H1 (cell line): ENCODE data around the gene ADD1. TPM values are rescaled to one million over a fixed set of nuclear protein-coding genes. Genes with fewer than 3 reads are reported as not detected.

ENCODE experiments used
- CTCF ChIA-PET: fragments of 300-600 bp; sonication (Branson Sonifier 250); formaldehyde crosslinking; loops from one replicate; lab custom pipeline; 2021; ENCODE audit not compliant: partially characterized antibody; lab: Charles Lee
- POLR2A ChIA-PET: fragments of 300-600 bp; sonication (Branson Sonifier 250); formaldehyde crosslinking; loops from one replicate; lab custom pipeline; 2021; ENCODE audit warnings: inconsistent platforms; ENCODE audit not compliant: partially characterized antibody; lab: Charles Lee
- DNase-seq, 2 experiments: peaks; one replicate each; pipeline versions ENCODE4 v3.0.0 to v3.0.0-alpha.2; 2010 to 2022; ENCODE audit warnings: low spot score in 2 of 2, low read depth in 1 of 2, mixed read lengths in 1 of 2
- FAIRE-seq: peaks from 2 replicates; lab custom pipeline; 2011; peaks lifted over from hg19 to GRCh38; lab: Jason Lieb, UNC
- H2AFZ ChIP-seq: 2 replicates; pipeline ENCODE4 v1.8.1; 2012; ENCODE audit warnings: low read length, inconsistent platforms
- H2AK5ac ChIP-seq: 2 replicates; pipeline ENCODE4 v1.6.1; 2013; ENCODE audit warnings: low read depth, low read length
- H2BK120ac ChIP-seq: replicated peaks from 2 replicates; pipeline ENCODE3; 2013; ENCODE audit warnings: low read depth, low read length, inconsistent platforms
- H2BK12ac ChIP-seq: 2 replicates; pipeline ENCODE4 v1.6.1; 2013; ENCODE audit warnings: low read depth, low read length
- H2BK15ac ChIP-seq: 2 replicates; pipeline ENCODE4 v1.6.1; 2013; ENCODE audit warnings: low read length
- H2BK20ac ChIP-seq: 2 replicates; pipeline ENCODE4 v1.6.1; 2013; ENCODE audit warnings: low read length
- H2BK5ac ChIP-seq: 2 replicates; pipeline ENCODE4 v1.6.1; 2013; ENCODE audit warnings: low read depth, low read length
- H3K14ac ChIP-seq: 2 replicates; pipeline ENCODE4 v1.6.1; 2013; ENCODE audit warnings: inconsistent platforms; ENCODE audit not compliant: insufficient read length
- H3K18ac ChIP-seq: 2 replicates; pipeline ENCODE4 v1.6.1; 2013; ENCODE audit warnings: low read length; ENCODE audit errors: extremely low read depth
- H3K23ac ChIP-seq: 2 replicates; pipeline ENCODE4 v1.6.1; 2013; ENCODE audit warnings: inconsistent platforms; ENCODE audit not compliant: insufficient read length
- H3K23me2 ChIP-seq: 2 replicates; pipeline ENCODE4 v1.6.1; 2013; ENCODE audit warnings: low read depth, low read length
- H3K27ac ChIP-seq: 2 replicates; pipeline ENCODE4 v1.6.1; 2011; ENCODE audit warnings: low read depth, low read length, inconsistent platforms
- H3K27me3 ChIP-seq, 4 experiments: replicated peaks in 1 of 4; 1 replicate in 1 of 4; 2 replicates in 3 of 4; pipeline versions ENCODE4 v1.6.1 to v1.8.1; 2011 to 2013; ENCODE audit warnings: low read length in 3 of 4, mild to moderate bottlenecking in 3 of 4, inconsistent platforms in 2 of 4, mixed read lengths in 2 of 4, moderate library complexity in 1 of 4; ENCODE audit not compliant: control insufficient read depth in 3 of 4, insufficient read depth in 3 of 4; ENCODE audit errors: extremely low read depth in 1 of 4
- H3K36me3 ChIP-seq, 4 experiments: 2 replicates each; pipeline versions ENCODE4 v1.6.1 to v1.8.1; 2011 to 2013; ENCODE audit warnings: mild to moderate bottlenecking in 4 of 4, low read length in 3 of 4, moderate library complexity in 2 of 4, control low read depth in 1 of 4, inconsistent platforms in 1 of 4; ENCODE audit not compliant: insufficient read depth in 4 of 4, control insufficient read depth in 2 of 4
- H3K4ac ChIP-seq: replicated peaks from 2 replicates; pipeline ENCODE3; 2013; ENCODE audit warnings: low read length, low read depth, mixed read lengths, inconsistent platforms; ENCODE audit not compliant: insufficient read length
- H3K4me1 ChIP-seq, 4 experiments: replicated peaks in 1 of 4; 1 replicate in 1 of 4; 2 replicates in 3 of 4; pipeline versions ENCODE4 v1.6.1 to v1.8.1; 2011 to 2013; ENCODE audit warnings: low read length in 3 of 4, inconsistent platforms in 2 of 4, mixed read lengths in 1 of 4; ENCODE audit not compliant: insufficient read depth in 4 of 4, control insufficient read depth in 3 of 4
- H3K4me2 ChIP-seq, 2 experiments: 2 replicates each; pipeline versions ENCODE4 v1.6.1 to v1.8.1; 2011 to 2013; ENCODE audit warnings: low read depth in 2 of 2, low read length in 2 of 2, control low read depth in 1 of 2, inconsistent platforms in 1 of 2, mild to moderate bottlenecking in 1 of 2; ENCODE audit not compliant: insufficient read depth in 1 of 2
- H3K4me3 ChIP-seq, 4 experiments: fragments of 200-600, 300-600 bp in 1 of 4; sonication (generic), shearing (Covaris generic), sonication (Bioruptor Twin) in 1 of 4; 2 replicates each; pipeline versions ENCODE4 v1.5.1 to v1.8.1; 2011 to 2016; ENCODE audit warnings: low read length in 4 of 4, low read depth in 3 of 4, control low read depth in 2 of 4, inconsistent platforms in 2 of 4, mild to moderate bottlenecking in 2 of 4, mixed read lengths in 1 of 4, moderate library complexity in 1 of 4; ENCODE audit not compliant: insufficient read depth in 2 of 4; ENCODE audit errors: extremely low read depth in 1 of 4
- H3K56ac ChIP-seq: replicated peaks from 2 replicates; pipeline ENCODE3; 2013; ENCODE audit warnings: low read depth, mild to moderate bottlenecking, mixed read lengths, low read length, inconsistent platforms; ENCODE audit not compliant: insufficient read length
- H3K79me1 ChIP-seq: 2 replicates; pipeline ENCODE4 v1.6.1; 2013; ENCODE audit warnings: low read depth, low read length, control low read depth
- H3K79me2 ChIP-seq, 2 experiments: 2 replicates each; pipeline versions ENCODE4 v1.6.1 to v1.8.1; 2012 to 2013; ENCODE audit warnings: low read length in 2 of 2, mild to moderate bottlenecking in 2 of 2, inconsistent platforms in 1 of 2; ENCODE audit not compliant: insufficient read depth in 2 of 2, control insufficient read depth in 1 of 2
- H3K9ac ChIP-seq, 4 experiments: replicated peaks in 1 of 4; 1 replicate in 1 of 4; 2 replicates in 3 of 4; pipeline versions ENCODE4 v1.6.1 to v1.8.1; 2011 to 2013; ENCODE audit warnings: low read depth in 3 of 4, low read length in 3 of 4, control low read depth in 2 of 4, mild to moderate bottlenecking in 2 of 4, moderate library complexity in 2 of 4, inconsistent platforms in 1 of 4; ENCODE audit errors: extremely low read depth in 1 of 4
- H3K9me3 ChIP-seq, 2 experiments: 2 replicates each; pipeline versions ENCODE4 v1.6.1 to v1.8.1; 2012 to 2013; ENCODE audit warnings: mild to moderate bottlenecking in 2 of 2, moderate library complexity in 2 of 2, control low read depth in 1 of 2, inconsistent platforms in 1 of 2, low read depth in 1 of 2, low read length in 1 of 2, mixed read lengths in 1 of 2; ENCODE audit not compliant: insufficient read depth in 2 of 2
- H4K20me1 ChIP-seq, 2 experiments: replicated peaks in 1 of 2; 2 replicates each; pipeline versions ENCODE3 to v1.8.1; 2011 to 2013; ENCODE audit warnings: inconsistent platforms in 2 of 2, low read length in 2 of 2, mild to moderate bottlenecking in 1 of 2; ENCODE audit not compliant: insufficient read depth in 2 of 2, control insufficient read depth in 1 of 2
- H4K5ac ChIP-seq: 2 replicates; pipeline ENCODE4 v1.6.1; 2013; ENCODE audit warnings: low read length, low read depth, mixed read lengths, inconsistent platforms; ENCODE audit not compliant: insufficient read length
- H4K8ac ChIP-seq: 2 replicates; pipeline ENCODE4 v1.8.0; 2013; ENCODE audit warnings: mild to moderate bottlenecking, moderate library complexity, low read length, inconsistent platforms; ENCODE audit not compliant: insufficient read depth; ENCODE audit errors: extremely low read depth
- H4K91ac ChIP-seq: replicated peaks from 2 replicates; pipeline ENCODE3; 2013; ENCODE audit warnings: low read length, mixed read lengths, inconsistent platforms; ENCODE audit not compliant: insufficient read length
- ASH2L ChIP-seq: fragments of 200-600, 300-600 bp; sonication (generic); IDR thresholded peaks from one replicate; pipeline ENCODE4 v1.7.1; 2017; ENCODE audit warnings: low read length
- ATF3 ChIP-seq: IDR thresholded peaks from 2 replicates; pipeline ENCODE4 v1.6.1; 2011; ENCODE audit warnings: low read depth, mild to moderate bottlenecking, low read length; ENCODE audit not compliant: insufficient read depth
- BCL11A ChIP-seq, 2 experiments: IDR thresholded peaks; one replicate each; pipeline ENCODE4 v1.6.1; 2011; ENCODE audit warnings: low read depth in 2 of 2, low read length in 2 of 2, mild to moderate bottlenecking in 2 of 2
- JUN ChIP-seq: IDR thresholded peaks from 2 replicates; pipeline ENCODE4 v1.6.1; 2011; ENCODE audit warnings: low read depth, mild to moderate bottlenecking, improper control_type of control experiment, low read length
- KDM1A ChIP-seq: fragments of 200-600, 300-600 bp; sonication (generic); IDR thresholded peaks from 2 replicates; pipeline ENCODE4 v1.7.1; 2016; ENCODE audit warnings: mild to moderate bottlenecking, low read length, borderline replicate concordance
- RFX5 ChIP-seq: IDR thresholded peaks from 2 replicates; pipeline ENCODE4 v1.6.1; 2011; ENCODE audit warnings: low read depth, low read length, improper control_type of control experiment, borderline replicate concordance
- TEAD4 ChIP-seq: IDR thresholded peaks from 2 replicates; pipeline ENCODE4 v1.6.1; 2012; ENCODE audit warnings: low read depth, low read length, inconsistent platforms, mixed read lengths
- WGBS, 2 experiments: shearing (Covaris generic) in 1 of 2; methylation state at CpG; one replicate each; pipeline versions ENCODE4 v1.1.6 to v1.1.7; 2013 to 2015; ENCODE audit warnings: low lambda C conversion rate in 2 of 2, mixed read lengths in 2 of 2, inconsistent platforms in 1 of 2, low coverage in 1 of 2, missing lambda C conversion rate in 1 of 2; ENCODE audit not compliant: insufficient replicate concordance in 2 of 2, insufficient coverage in 1 of 2, insufficient read length in 1 of 2; ENCODE audit errors: extremely low coverage in 1 of 2, missing lambda C conversion rate in 1 of 2; 5-methylcytosine and 5-hydroxymethylcytosine counted together
- polyA plus RNA-seq, 7 experiments: library from polyadenylated mRNA; depleted of rRNA in 3 of 7; stranded (reverse) in 5 of 7; unstranded in 2 of 7; fragments of >200 nt in 5 of 7; fragments of 200-250 nt in 2 of 7; gene quantifications; 1 replicate in 5 of 7; 2 replicates in 1 of 7; 4 replicates in 1 of 7; pipeline versions ENCODE4 v1.2.1 to v1.2.3, GENCODE V29; 2011 to 2013; ENCODE audit warnings: missing spikeins in 2 of 7, mixed read lengths in 2 of 7
- total RNA-seq: library from RNA; stranded (reverse); fragmentation: NEBNext Ultra II Directional; extraction: Animal tissue kit (Norgen Biotek cat#: 25700); gene quantifications from 2 replicates; pipeline ENCODE4 v1.2.1, GENCODE V29; 2021

ADD1 gene
- total and polyA plus RNA-seq, 2 of the 8 experiments (the other 6 are each of a cell fraction or from before 2014, with no cell fraction given), result 113 to 143 TPM

GRCh38 chr4:2827874-2828751, 15.5 kb upstream of the ADD1 start:
- H4K20me1 ChIP-seq, result peaks cover 0 to 22% of the 10 kb centered on the region in 2 experiments
- no peaks in the 10 kb centered on the region for H3K23me2 ChIP-seq
- H2AK5ac ChIP-seq, result no peak overlapping the region
- H3K79me1 ChIP-seq, result no peaks in the 10 kb centered on the region
- no peak for TF ChIP-seq TEAD4
- TF ChIP-seq ATF3, result no peak
- TF ChIP-seq KDM1A, result no peak
- no peak for TF ChIP-seq JUN
- TF ChIP-seq BCL11A (IDR thresholded peaks at IDR 0.05; ENCODE audit: low read depth in 2 of 2, low read length in 2 of 2), result no peak
- TF ChIP-seq RFX5, result no peak
- no peak for TF ChIP-seq ASH2L
- no peak overlapping the region for H3K27ac ChIP-seq
- peak overlapping the region; percentile 18; the same call in 1 of the 2 replicates for H2BK5ac ChIP-seq
- ChIA-PET POLR2A (interaction anchor here (0.9 to 1.1 kb wide), 2 partner anchors 10 to 12 kb away, joined by 3 to 4 read pairs; no protein-coding TSS in a partner anchor), CTCF (interaction anchor here (1.3 kb wide), 1 partner anchor 17 kb away, joined by 3 read pairs; no protein-coding TSS in a partner anchor)
- H3K4me3 ChIP-seq, result no peak overlapping the region
- no peak overlapping the region for H3K14ac ChIP-seq
- H3K79me2 ChIP-seq, result no peaks in the 10 kb centered on the region
- H3K23ac ChIP-seq, result no peak overlapping the region
- no peak overlapping the region for H3K4ac ChIP-seq
- 87% methylated on average over 22 of the region's 24 CpGs; no CpG with 5 or more reads in 1 of the 2 experiments for WGBS, 2 experiments
- no peak overlapping the region for H2BK15ac ChIP-seq
- peaks cover 0 to 51% (median 40%) of the 10 kb centered on the region in 4 experiments for H3K36me3 ChIP-seq
- no peak overlapping the region for H3K56ac ChIP-seq
- H3K4me1 ChIP-seq, result no peaks in the 10 kb centered on the region
- no peaks in the 10 kb centered on the region for H3K9me3 ChIP-seq
- no peak overlapping the region for H4K5ac ChIP-seq
- H3K18ac ChIP-seq, result no peak overlapping the region
- H3K4me2 ChIP-seq, result no peak overlapping the region
- H3K27me3 ChIP-seq, result no peaks in the 10 kb centered on the region
- no peak overlapping the region for H4K8ac ChIP-seq
- H2BK12ac ChIP-seq, result no peak overlapping the region
- H3K9ac ChIP-seq, result no peak overlapping the region
- H4K91ac ChIP-seq, result no peak overlapping the region
- H2AFZ ChIP-seq, result no peak overlapping the region
- no peak overlapping the region for H2BK120ac ChIP-seq
- H2BK20ac ChIP-seq, result no peak overlapping the region
- FAIRE-seq (no peak), DNase-seq (no peak)
